ENCODE measurements around the gene TBCB.
A peak's percentile ranks its signal among the peaks of the same experiment; 100 is the strongest.
"Not testable (repeated sequence)": the region's sequence is repeated elsewhere in the genome, so short reads cannot be mapped to it uniquely, and the experiment has no call there.

Gene TBCB

GRCh38 chr19:36115453-36116343 is at the start of gene TBCB:
Gene TBCB, plus strand, starts transcription at chr19:36115468. Its CDS starts 93 bp downstream, at chr19:36115561.
- DNase-seq, result peak in 13 of 51 donors; percentile 50 to 92 (median 82)

GRCh38 chr19:36067681-36068080 is 47.6 kb upstream of the TBCB start:
- DNase-seq, result no peak

GRCh38 chr19:36068810-36069499 is 46.3 kb upstream of the TBCB start:
- DNase-seq, result not testable (repeated sequence)

- DNase-seq, result no peak
Measured at GRCh38 chr19:36072081-36072480, 43.2 kb upstream of the TBCB start.

GRCh38 chr19:36073121-36073876 is 42.0 kb upstream of the TBCB start:
- DNase-seq, result no peak

GRCh38 chr19:36079389-36079945 is 35.8 kb upstream of the TBCB start:
- DNase-seq, result no peak

GRCh38 chr19:36081385-36081784 is 33.9 kb upstream of the TBCB start:
- DNase-seq, result peak in 32 of 51 donors; percentile 1 to 83 (median 36)

- DNase-seq, result no peak
Measured at GRCh38 chr19:36081894-36082293, 33.4 kb upstream of the TBCB start.

- DNase-seq, result no peak
Measured at GRCh38 chr19:36082916-36083315, 32.4 kb upstream of the TBCB start.

- DNase-seq, result no peak
Measured at GRCh38 chr19:36084231-36085009, 30.8 kb upstream of the TBCB start.

GRCh38 chr19:36086326-36086725 is 28.9 kb upstream of the TBCB start:
- no peak for DNase-seq

- no peak for DNase-seq
Measured at GRCh38 chr19:36089847-36090246, 25.4 kb upstream of the TBCB start.

GRCh38 chr19:36090910-36091695 is 24.2 kb upstream of the TBCB start:
- DNase-seq, result no peak

- DNase-seq, result peak in 1 of 51 donors; percentile 8
Measured at GRCh38 chr19:36092566-36092965, 22.7 kb upstream of the TBCB start.

- DNase-seq, result peak in 3 of 51 donors; percentile 11 to 40 (median 14)
Measured at GRCh38 chr19:36093146-36093662, 22.1 kb upstream of the TBCB start.

- DNase-seq, result peak in 15 of 51 donors; percentile 6 to 58 (median 34)
Measured at GRCh38 chr19:36093687-36094086, 21.6 kb upstream of the TBCB start.

GRCh38 chr19:36097036-36097435 is 18.2 kb upstream of the TBCB start:
- DNase-seq, result peak in 44 of 51 donors; percentile 10 to 94 (median 64)

GRCh38 chr19:36099166-36099785 is 16.0 kb upstream of the TBCB start:
- DNase-seq, result no peak

- DNase-seq, result peak in 6 of 51 donors; percentile 7 to 23 (median 14)
Measured at GRCh38 chr19:36100476-36100875, 14.8 kb upstream of the TBCB start.
